ENCODE measurements around the gene NTSR1.

- TF ChIP-seq ZNF274 (IDR thresholded peaks at IDR 0.05; ENCODE audit: low read depth, low read length) (no peak), SUZ12 (IDR thresholded peaks at IDR 0.05; ENCODE audit: extremely low read depth, insufficient read depth, insufficient read length) (no peak)
These were observed 6.6 kb downstream of the NTSR1 start for GRCh38 chr20:62715201-62715600.

Measured in NT2/D1 (cell line).